BJ (cell line): Measurements from ENCODE around the gene MACF1. TPM values are rescaled to one million over a fixed set of nuclear protein-coding genes. Genes with fewer than 3 reads are reported as not detected.

Source experiments
- CTCF ChIA-PET: fragments of 350-600 bp; formaldehyde crosslinking; extraction: SDS; loops from one replicate; lab custom pipeline; 2021; ENCODE audit warnings: antibody characterized with exemption, inconsistent platforms; lab: Yijun Ruan, JAX
- POLR2A ChIA-PET: fragments of 300-600 bp; sonication (Branson Sonifier 250); formaldehyde crosslinking; extraction: SDS; loops from one replicate; lab custom pipeline; 2021; ENCODE audit warnings: antibody characterized with exemption; lab: Charles Lee
- DNase-seq: peaks from one replicate; pipeline ENCODE4 v3.0.0-alpha.2; 2011; ENCODE audit warnings: low read depth
- H3K27me3 ChIP-seq: 2 replicates; pipeline ENCODE4 v1.6.0; 2011; ENCODE audit warnings: low read length; ENCODE audit not compliant: control insufficient read depth, insufficient read depth
- H3K36me3 ChIP-seq: 2 replicates; pipeline ENCODE4 v1.5.1; 2011; ENCODE audit warnings: low read length; ENCODE audit not compliant: control insufficient read depth, insufficient read depth
- H3K4me3 ChIP-seq: 2 replicates; pipeline ENCODE4 v1.5.1; 2011; ENCODE audit warnings: low read depth, mild to moderate bottlenecking, control low read depth, low read length
- CTCF ChIP-seq: IDR thresholded peaks from 2 replicates; pipeline ENCODE4 v1.5.1; 2011; ENCODE audit warnings: low read depth, mild to moderate bottlenecking, control low read depth, inconsistent platforms, low read length, moderate library complexity; ENCODE audit not compliant: insufficient read depth
- polyA plus RNA-seq: library from polyadenylated mRNA; depleted of rRNA; stranded (reverse); fragments of >200 nt; gene quantifications from 2 replicates; pipeline ENCODE4 v1.2.3, GENCODE V29; 2011

Gene MACF1
- polyA plus RNA-seq, 1 experiment: 57.3 TPM

- peak; percentile 35 for TF ChIP-seq CTCF
- Histone ChIP-seq H3K4me3 (no peak overlapping the region), H3K36me3 (no peaks in the 10 kb centered on the region), H3K27me3 (no peaks in the 10 kb centered on the region)
- CTCF ChIA-PET: interaction anchor here (1.1 to 2.8 kb wide), 5 partner anchors 8 to 85 kb away, joined by 3 to 14 read pairs (median 5); no protein-coding TSS in a partner anchor
- POLR2A ChIA-PET: no interaction called here
- DNase-seq: peak; percentile 27
These were observed 20.8 kb upstream of the MACF1 start for GRCh38 chr1:39183503-39184353.

DNA sequence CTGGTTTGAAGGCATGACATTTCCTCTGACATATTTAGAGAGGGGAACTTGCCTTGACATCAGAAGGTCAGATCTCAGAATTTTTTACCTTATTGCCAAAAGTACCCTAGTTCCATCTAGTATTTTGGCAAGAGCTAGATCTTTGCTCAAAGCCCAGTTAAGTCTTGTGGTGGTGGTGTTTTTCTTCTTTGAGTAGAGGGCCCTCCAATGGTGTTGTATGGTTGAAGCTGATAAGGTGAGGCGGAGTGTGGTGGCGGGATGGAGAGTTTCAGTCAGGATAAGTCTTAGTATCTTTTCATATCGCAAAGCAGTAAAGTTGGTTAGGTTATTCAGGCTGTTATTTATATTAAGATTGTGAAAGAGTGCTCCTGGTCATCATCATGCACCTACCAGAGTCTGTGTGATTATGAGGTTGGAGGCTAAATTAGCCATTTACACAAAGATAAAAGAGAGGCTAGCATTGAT, 20.1 kb upstream of the MACF1 start:
- no peaks in the 10 kb centered on the region for H3K27me3 ChIP-seq
- no peaks in the 10 kb centered on the region for H3K36me3 ChIP-seq
- no peak for DNase-seq
- ChIA-PET POLR2A (no interaction called here), CTCF (interaction anchor here (1.1 to 2.8 kb wide), 5 partner anchors 8 to 86 kb away, joined by 3 to 14 read pairs (median 5); no protein-coding TSS in a partner anchor)
- no peak overlapping the region for H3K4me3 ChIP-seq
- TF ChIP-seq CTCF: no peak

DNA sequence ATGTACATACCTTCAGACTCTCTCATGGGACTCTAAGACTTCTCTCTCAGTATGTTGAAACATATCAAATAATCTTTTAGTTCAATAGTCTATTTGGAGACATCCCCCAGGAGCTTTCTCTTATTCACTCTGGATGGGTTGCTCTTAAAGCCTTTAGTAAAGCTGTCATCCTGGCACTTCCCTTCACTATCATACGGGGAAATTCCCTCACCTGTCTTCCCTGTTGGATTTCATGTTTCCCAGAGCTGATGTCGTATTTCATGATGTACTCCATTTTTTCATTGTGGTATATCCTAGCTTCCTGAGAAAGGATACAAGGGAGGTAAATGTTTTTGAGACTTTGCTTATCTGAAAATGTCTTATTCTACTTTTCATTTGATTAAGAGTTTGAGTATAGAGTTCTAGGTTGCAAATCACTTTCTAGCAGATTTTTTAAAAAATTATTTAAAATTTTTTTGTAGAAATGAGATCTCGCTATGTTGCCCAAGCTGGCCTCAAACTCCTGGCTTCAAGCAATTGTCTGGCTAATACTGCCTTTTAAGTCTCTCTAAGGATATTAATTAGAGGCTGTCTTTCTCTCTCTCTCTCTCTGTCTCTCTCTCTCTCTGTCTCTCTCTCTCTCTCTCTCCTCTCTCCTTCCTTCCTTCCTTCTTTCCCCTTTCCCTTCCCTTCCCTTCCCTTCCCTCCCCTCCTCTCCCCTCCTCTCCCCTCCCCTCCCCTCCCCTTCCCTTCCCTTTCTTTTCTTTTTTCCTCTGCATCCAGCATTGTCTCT, 17.0 kb upstream of the MACF1 start:
- Histone ChIP-seq H3K36me3 (no peaks in the 10 kb centered on the region), H3K27me3 (no peaks in the 10 kb centered on the region), H3K4me3 (no peak overlapping the region)
- POLR2A ChIA-PET: no interaction called here
- no peak for TF ChIP-seq CTCF
- CTCF ChIA-PET: interaction anchor here (1.7 to 2.6 kb wide), 4 partner anchors 29 to 89 kb away, joined by 6 to 11 read pairs (median 8); no protein-coding TSS in a partner anchor
- DNase-seq: no peak

GRCh38 chr1:39189592-39190041, 14.9 kb upstream of the MACF1 start:
- no peaks in the 10 kb centered on the region for H3K27me3 ChIP-seq
- ChIA-PET POLR2A (no interaction called here), CTCF (interaction anchor here (1.3 to 6.1 kb wide), 6 partner anchors 10 to 91 kb away, joined by 3 to 85 read pairs (median 10); no protein-coding TSS in a partner anchor)
- no peak overlapping the region for H3K4me3 ChIP-seq
- TF ChIP-seq CTCF: no peak
- DNase-seq: peak; percentile 68
- H3K36me3 ChIP-seq: no peaks in the 10 kb centered on the region
